Measurements from ENCODE around the gene NR1H4. TPM values are rescaled to one million over a fixed set of nuclear protein-coding genes. Genes with fewer than 3 reads are reported as not detected.

NR1H4 gene
- total and polyA plus RNA-seq, 2 of the 8 experiments (the other 6 are each of a cell fraction or from before 2014, with no cell fraction given) = not detected

- Histone ChIP-seq H3K14ac (ENCODE audit: insufficient read length) (no peak overlapping the region), H2BK120ac (replicated peaks; ENCODE audit: low read depth, low read length) (no peak overlapping the region)
- no peak for DNase-seq (ENCODE audit: low read depth in 1 of 2, low spot score in 2 of 2)
These were observed 5.5 kb upstream of the NR1H4 start for GRCh38 chr12:100468126-100468525.

More at GRCh38 chr12:100468126-100468525, 5.5 kb upstream of the NR1H4 start:
- Histone ChIP-seq H2BK12ac (ENCODE audit: low read depth, low read length) (no peak overlapping the region), H3K23ac (ENCODE audit: insufficient read length) (no peak overlapping the region), H3K27me3 (replicated peaks in 1 of 4; ENCODE audit: control insufficient read depth in 3 of 4, extremely low read depth in 1 of 4, insufficient read depth in 3 of 4, low read length in 3 of 4) (no peaks in the 10 kb centered on the region), H2BK15ac (ENCODE audit: low read length) (no peak overlapping the region), H2BK20ac (ENCODE audit: low read length) (no peak overlapping the region), H4K5ac (ENCODE audit: insufficient read length, low read depth, low read length) (no peak overlapping the region), H3K18ac (ENCODE audit: extremely low read depth, low read length) (no peak overlapping the region), H3K23me2 (ENCODE audit: low read depth, low read length) (no peaks in the 10 kb centered on the region), H4K8ac (ENCODE audit: extremely low read depth, insufficient read depth, low read length) (no peak overlapping the region), H3K36me3 (ENCODE audit: control insufficient read depth in 2 of 4, insufficient read depth in 4 of 4, low read length in 3 of 4) (no peaks in the 10 kb centered on the region), H3K9ac (replicated peaks in 1 of 4; ENCODE audit: extremely low read depth in 1 of 4, low read depth in 3 of 4, low read length in 3 of 4) (no peak overlapping the region), H3K4ac (replicated peaks; ENCODE audit: insufficient read length, low read depth, low read length) (no peak overlapping the region), H3K79me1 (ENCODE audit: low read depth, low read length) (no peaks in the 10 kb centered on the region), H3K79me2 (ENCODE audit: control insufficient read depth in 1 of 2, insufficient read depth in 2 of 2, low read length in 2 of 2) (no peaks in the 10 kb centered on the region), H3K4me1 (replicated peaks in 1 of 4; ENCODE audit: control insufficient read depth in 3 of 4, insufficient read depth in 4 of 4, low read length in 3 of 4) (no peaks in the 10 kb centered on the region; a peak in 1 of 7 replicates), H4K91ac (replicated peaks; ENCODE audit: insufficient read length, low read length) (no peak overlapping the region), H2BK5ac (ENCODE audit: low read depth, low read length) (no peak overlapping the region), H3K27ac (ENCODE audit: low read depth, low read length) (no peak overlapping the region), H3K4me2 (ENCODE audit: insufficient read depth in 1 of 2, low read depth in 2 of 2, low read length in 2 of 2) (no peak overlapping the region), H2AFZ (ENCODE audit: low read length) (no peak overlapping the region), H3K4me3 (ENCODE audit: extremely low read depth in 1 of 4, insufficient read depth in 2 of 4, low read depth in 3 of 4, low read length in 4 of 4) (no peak overlapping the region), H3K56ac (replicated peaks; ENCODE audit: insufficient read length, low read depth, low read length) (no peak overlapping the region), H2AK5ac (ENCODE audit: low read depth, low read length) (no peak overlapping the region), H3K9me3 (ENCODE audit: insufficient read depth in 2 of 2, low read depth in 1 of 2, low read length in 1 of 2) (no peaks in the 10 kb centered on the region), H4K20me1 (replicated peaks in 1 of 2; ENCODE audit: control insufficient read depth in 1 of 2, insufficient read depth in 2 of 2, low read length in 2 of 2) (no peaks in the 10 kb centered on the region)
- ChIA-PET POLR2A (ENCODE audit: partially characterized antibody) (no interaction called here), CTCF (ENCODE audit: partially characterized antibody) (interaction anchor here (0.8 kb wide), 1 partner anchor 87 kb away, joined by 4 read pairs; no protein-coding TSS in a partner anchor)
- no peak for FAIRE-seq
- no peak for TF ChIP-seq RXRA (IDR thresholded peaks at IDR 0.05; ENCODE audit: insufficient read depth, low read depth, low read length)
- no peak for TF ChIP-seq RFX5 (IDR thresholded peaks at IDR 0.05; ENCODE audit: borderline replicate concordance, low read depth, low read length)
- TF ChIP-seq CREB1 (IDR thresholded peaks at IDR 0.05) = no peak
- TF ChIP-seq POLR2A (IDR thresholded peaks at IDR 0.05; ENCODE audit: control extremely low read depth in 1 of 2, low read depth in 2 of 2, low read length in 2 of 2) = no peak
- TF ChIP-seq ATF3 (IDR thresholded peaks at IDR 0.05; ENCODE audit: insufficient read depth, low read depth, low read length) = no peak
- TF ChIP-seq BRCA1 (IDR thresholded peaks at IDR 0.05; ENCODE audit: low read depth, low read length) = no peak
- TF ChIP-seq HDAC2 (IDR thresholded peaks at IDR 0.05; ENCODE audit: borderline replicate concordance in 1 of 2, low read depth in 2 of 2, low read length in 2 of 2) = no peak
- no peak for TF ChIP-seq KDM5A (IDR thresholded peaks at IDR 0.05; ENCODE audit: low read length)
- no peak for TF ChIP-seq SUZ12 (IDR thresholded peaks at IDR 0.05; ENCODE audit: low read length)

Data from H1 (cell line).